ENCODE data around the gene SPTAN1.

DNA sequence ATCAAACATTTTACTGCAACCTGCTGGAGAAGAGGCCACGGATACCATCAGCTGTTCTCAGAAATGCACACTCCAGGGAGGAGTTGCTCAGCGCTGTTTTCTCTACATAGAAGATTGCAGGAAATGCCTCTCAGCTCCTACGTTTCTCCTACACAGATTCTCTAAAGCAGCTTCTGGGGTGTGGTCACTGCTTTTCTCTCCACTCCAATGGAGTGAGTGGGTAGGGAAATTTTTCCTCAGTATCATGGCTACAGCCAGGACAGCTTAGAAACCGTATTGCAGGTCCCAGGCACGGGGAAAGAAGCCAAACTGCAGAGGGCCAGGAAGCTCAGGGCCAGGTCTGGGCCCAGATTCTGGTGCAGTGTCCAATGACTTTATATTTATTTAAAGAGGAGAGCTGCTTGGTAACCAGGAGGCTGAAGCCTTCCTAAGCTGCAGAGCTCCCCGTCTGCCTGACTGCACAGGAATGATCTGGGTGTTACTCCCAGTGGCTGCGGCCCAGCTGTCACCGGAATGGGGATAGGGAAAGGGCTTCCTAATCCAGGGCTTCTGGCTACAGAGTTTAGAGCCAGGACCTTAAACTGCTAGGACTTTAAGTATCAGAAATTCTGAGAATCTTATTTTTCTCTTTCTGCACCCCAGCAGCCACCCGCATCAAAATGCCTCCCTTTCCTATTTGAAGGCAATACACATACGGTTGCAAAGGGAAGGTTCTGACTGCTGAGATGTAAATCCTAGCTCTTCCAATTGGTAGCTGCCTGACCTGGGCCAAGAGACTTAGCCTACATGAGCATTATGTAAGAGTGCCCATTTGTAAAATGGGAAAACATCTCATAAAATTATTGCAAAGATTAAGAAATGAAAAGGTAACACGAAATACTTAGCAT lies 1.4 kb upstream of the SPTAN1 start:
- TF ChIP-seq, protein P1, sequence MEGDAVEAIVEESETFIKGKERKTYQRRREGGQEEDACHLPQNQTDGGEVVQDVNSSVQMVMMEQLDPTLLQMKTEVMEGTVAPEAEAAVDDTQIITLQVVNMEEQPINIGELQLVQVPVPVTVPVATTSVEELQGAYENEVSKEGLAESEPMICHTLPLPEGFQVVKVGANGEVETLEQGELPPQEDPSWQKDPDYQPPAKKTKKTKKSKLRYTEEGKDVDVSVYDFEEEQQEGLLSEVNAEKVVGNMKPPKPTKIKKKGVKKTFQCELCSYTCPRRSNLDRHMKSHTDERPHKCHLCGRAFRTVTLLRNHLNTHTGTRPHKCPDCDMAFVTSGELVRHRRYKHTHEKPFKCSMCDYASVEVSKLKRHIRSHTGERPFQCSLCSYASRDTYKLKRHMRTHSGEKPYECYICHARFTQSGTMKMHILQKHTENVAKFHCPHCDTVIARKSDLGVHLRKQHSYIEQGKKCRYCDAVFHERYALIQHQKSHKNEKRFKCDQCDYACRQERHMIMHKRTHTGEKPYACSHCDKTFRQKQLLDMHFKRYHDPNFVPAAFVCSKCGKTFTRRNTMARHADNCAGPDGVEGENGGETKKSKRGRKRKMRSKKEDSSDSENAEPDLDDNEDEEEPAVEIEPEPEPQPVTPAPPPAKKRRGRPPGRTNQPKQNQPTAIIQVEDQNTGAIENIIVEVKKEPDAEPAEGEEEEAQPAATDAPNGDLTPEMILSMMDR (IDR thresholded peaks at IDR 0.05): no peak
- peak in 1 of 2 donors; percentile 40 for TF ChIP-seq POLR2A (IDR thresholded peaks at IDR 0.05)
